ES-I3 (cell line): ENCODE data around the gene INPP5D.

Experiments used
- H3K36me3 ChIP-seq: 2 replicates; pipeline ENCODE4 v1.6.1; 2013; ENCODE audit warnings: mild to moderate bottlenecking, low read length, control low read depth, moderate library complexity; ENCODE audit not compliant: insufficient read depth
- H3K4me1 ChIP-seq: 2 replicates; pipeline ENCODE4 v1.6.1; 2013; ENCODE audit warnings: mild to moderate bottlenecking, control low read depth, low read length; ENCODE audit not compliant: insufficient read depth
- H3K9ac ChIP-seq: 2 replicates; pipeline ENCODE4 v1.6.1; 2013; ENCODE audit warnings: low read depth, mild to moderate bottlenecking, low read length, moderate library complexity
- H3K9me3 ChIP-seq: 2 replicates; pipeline ENCODE4 v1.6.1; 2013; ENCODE audit warnings: mild to moderate bottlenecking, low read length, moderate library complexity; ENCODE audit not compliant: control insufficient read depth, insufficient read depth

The INPP5D gene

GRCh38 chr2:233023007-233023760 is 37.0 kb upstream of the INPP5D start:
- no peaks in the 10 kb centered on the region for H3K9me3 ChIP-seq

GRCh38 chr2:233023761-233024410 is 36.3 kb upstream of the INPP5D start:
- Histone ChIP-seq H3K9me3 (no peaks in the 10 kb centered on the region), H3K4me1 (peaks cover 5% of the 10 kb centered on the region), H3K9ac (no peak overlapping the region), H3K36me3 (no peaks in the 10 kb centered on the region)

More at GRCh38 chr2:233023007-233023760, 37.0 kb upstream of the INPP5D start:
- Histone ChIP-seq H3K9ac (no peak overlapping the region), H3K4me1 (peaks cover 5% of the 10 kb centered on the region), H3K36me3 (no peaks in the 10 kb centered on the region)

GRCh38 chr2:233025706-233026105 is 34.4 kb upstream of the INPP5D start:
- no peaks in the 10 kb centered on the region for H3K9me3 ChIP-seq
- H3K4me1 ChIP-seq: peaks cover 5% of the 10 kb centered on the region
- H3K9ac ChIP-seq: no peak overlapping the region
- H3K36me3 ChIP-seq: no peaks in the 10 kb centered on the region

GRCh38 chr2:233026198-233026813 is 33.8 kb upstream of the INPP5D start:
- no peaks in the 10 kb centered on the region for H3K9me3 ChIP-seq
- no peak overlapping the region for H3K9ac ChIP-seq
- peaks cover 5% of the 10 kb centered on the region for H3K4me1 ChIP-seq
- H3K36me3 ChIP-seq: no peaks in the 10 kb centered on the region

- peaks cover 5% of the 10 kb centered on the region for H3K4me1 ChIP-seq
- H3K9me3 ChIP-seq: no peaks in the 10 kb centered on the region
- H3K36me3 ChIP-seq: no peaks in the 10 kb centered on the region
- no peak overlapping the region for H3K9ac ChIP-seq
These were observed 30.8 kb upstream of the INPP5D start for GRCh38 chr2:233029321-233029720.

- Histone ChIP-seq H3K4me1 (no peaks in the 10 kb centered on the region), H3K9me3 (no peaks in the 10 kb centered on the region)
These were observed 28.3 kb upstream of the INPP5D start for GRCh38 chr2:233031556-233032500.

GRCh38 chr2:233032551-233033320 is 27.4 kb upstream of the INPP5D start, which contains the start of gene NEU2:
TSS of gene NEU2 (plus strand) at chr2:233032672. CDS start at chr2:233032672, 0 bp downstream.
- H3K9me3 ChIP-seq: no peaks in the 10 kb centered on the region
- H3K9ac ChIP-seq: no peak within 1 kb of the TSS
- no peaks in the 10 kb centered on the region for H3K36me3 ChIP-seq
- no peaks in the 10 kb centered on the region for H3K4me1 ChIP-seq

More at GRCh38 chr2:233031556-233032500, 28.3 kb upstream of the INPP5D start:
- Histone ChIP-seq H3K36me3 (no peaks in the 10 kb centered on the region), H3K9ac (no peak overlapping the region)

GRCh38 chr2:233033672-233034071 is 26.5 kb upstream of the INPP5D start:
- no peaks in the 10 kb centered on the region for H3K4me1 ChIP-seq
- H3K9me3 ChIP-seq: no peaks in the 10 kb centered on the region

GRCh38 chr2:233034091-233034882 is 25.9 kb upstream of the INPP5D start:
- Histone ChIP-seq H3K9ac (no peak overlapping the region), H3K9me3 (no peaks in the 10 kb centered on the region), H3K36me3 (no peaks in the 10 kb centered on the region), H3K4me1 (no peaks in the 10 kb centered on the region)

More at GRCh38 chr2:233033672-233034071, 26.5 kb upstream of the INPP5D start:
- H3K36me3 ChIP-seq: no peaks in the 10 kb centered on the region
- no peak overlapping the region for H3K9ac ChIP-seq

- Histone ChIP-seq H3K9me3 (no peaks in the 10 kb centered on the region), H3K36me3 (no peaks in the 10 kb centered on the region), H3K4me1 (no peaks in the 10 kb centered on the region), H3K9ac (no peak overlapping the region)
These were observed 24.5 kb upstream of the INPP5D start for GRCh38 chr2:233035426-233036161.

GRCh38 chr2:233036162-233036838 is 23.8 kb upstream of the INPP5D start:
- H3K4me1 ChIP-seq: no peaks in the 10 kb centered on the region
- H3K9me3 ChIP-seq: no peaks in the 10 kb centered on the region
- H3K9ac ChIP-seq: no peak overlapping the region
- H3K36me3 ChIP-seq: no peaks in the 10 kb centered on the region

- Histone ChIP-seq H3K4me1 (no peaks in the 10 kb centered on the region), H3K9ac (no peak overlapping the region), H3K36me3 (no peaks in the 10 kb centered on the region), H3K9me3 (no peaks in the 10 kb centered on the region)
These were observed 23.1 kb upstream of the INPP5D start for GRCh38 chr2:233037078-233037477.
